ENCODE measurements around the gene ADCY7.
A peak's percentile ranks its signal among the peaks of the same experiment; 100 is the strongest.

ADCY7 gene

DNA sequence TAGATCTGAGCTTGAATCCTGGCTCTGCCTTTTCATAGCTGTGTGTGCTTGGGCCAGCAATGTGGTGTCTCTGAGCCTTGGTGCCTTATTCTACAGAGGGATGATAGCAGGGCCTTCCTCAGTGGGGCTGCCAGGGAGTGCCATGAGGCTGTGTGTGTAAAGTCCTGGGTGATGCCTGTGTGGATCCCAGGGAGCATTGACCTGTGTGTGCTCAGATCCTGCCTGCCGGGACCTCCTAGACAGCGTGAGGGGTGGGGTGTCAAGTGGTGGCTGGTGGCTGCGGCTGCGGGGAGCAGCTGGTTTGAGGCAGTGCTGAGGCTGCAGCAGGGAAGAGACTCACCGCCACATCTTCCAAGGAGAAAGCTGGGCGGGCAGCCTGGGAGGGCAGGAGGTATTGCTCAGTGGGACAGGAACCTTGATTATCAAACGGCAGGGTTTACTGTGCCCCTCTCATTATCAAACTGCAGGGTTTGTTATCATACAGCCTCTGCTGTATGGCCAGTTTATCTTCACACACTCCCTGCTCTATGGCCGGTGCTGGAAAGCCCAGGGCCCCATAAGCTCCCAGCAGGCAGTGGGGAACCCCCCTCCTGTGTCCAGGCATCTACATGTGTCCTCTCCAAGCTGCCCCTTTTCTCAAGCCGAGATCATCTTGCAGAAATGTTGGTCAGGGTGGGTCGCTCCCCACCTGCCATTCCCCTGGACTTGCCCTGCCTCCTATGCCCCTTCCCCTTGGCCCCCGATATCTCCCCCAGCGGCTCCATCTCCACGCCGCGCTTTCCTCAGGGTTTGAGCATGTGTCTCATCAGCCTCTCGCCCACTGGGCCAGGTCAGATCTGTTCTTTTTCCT lies 3.1 kb upstream of the ADCY7 start:
- TF ChIP-seq, protein P1, sequence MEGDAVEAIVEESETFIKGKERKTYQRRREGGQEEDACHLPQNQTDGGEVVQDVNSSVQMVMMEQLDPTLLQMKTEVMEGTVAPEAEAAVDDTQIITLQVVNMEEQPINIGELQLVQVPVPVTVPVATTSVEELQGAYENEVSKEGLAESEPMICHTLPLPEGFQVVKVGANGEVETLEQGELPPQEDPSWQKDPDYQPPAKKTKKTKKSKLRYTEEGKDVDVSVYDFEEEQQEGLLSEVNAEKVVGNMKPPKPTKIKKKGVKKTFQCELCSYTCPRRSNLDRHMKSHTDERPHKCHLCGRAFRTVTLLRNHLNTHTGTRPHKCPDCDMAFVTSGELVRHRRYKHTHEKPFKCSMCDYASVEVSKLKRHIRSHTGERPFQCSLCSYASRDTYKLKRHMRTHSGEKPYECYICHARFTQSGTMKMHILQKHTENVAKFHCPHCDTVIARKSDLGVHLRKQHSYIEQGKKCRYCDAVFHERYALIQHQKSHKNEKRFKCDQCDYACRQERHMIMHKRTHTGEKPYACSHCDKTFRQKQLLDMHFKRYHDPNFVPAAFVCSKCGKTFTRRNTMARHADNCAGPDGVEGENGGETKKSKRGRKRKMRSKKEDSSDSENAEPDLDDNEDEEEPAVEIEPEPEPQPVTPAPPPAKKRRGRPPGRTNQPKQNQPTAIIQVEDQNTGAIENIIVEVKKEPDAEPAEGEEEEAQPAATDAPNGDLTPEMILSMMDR (IDR thresholded peaks at IDR 0.05; ENCODE audit: borderline replicate concordance, insufficient read depth, low read depth, low read length), result no peak
- no peak overlapping the region for H3K4me3 ChIP-seq (ENCODE audit: low read depth, low read length)

GRCh38 chr16:50263940-50264929 lies 2.1 kb upstream of the ADCY7 start:
- TF ChIP-seq, protein P1 (IDR thresholded peaks at IDR 0.05; ENCODE audit: borderline replicate concordance, insufficient read depth, low read depth, low read length), result no peak

GRCh38 chr16:50265260-50265659 lies 1.1 kb upstream of the ADCY7 start:
- TF ChIP-seq, protein P1 (IDR thresholded peaks at IDR 0.05; ENCODE audit: borderline replicate concordance, insufficient read depth, low read depth, low read length), result peak; percentile 47; the same call in 1 of the 2 replicates
- H3K4me3 ChIP-seq (ENCODE audit: low read depth, low read length), result no peak overlapping the region

More at GRCh38 chr16:50263940-50264929, 2.1 kb upstream of the ADCY7 start:
- no peak overlapping the region for H3K4me3 ChIP-seq (ENCODE audit: low read depth, low read length)

DNA sequence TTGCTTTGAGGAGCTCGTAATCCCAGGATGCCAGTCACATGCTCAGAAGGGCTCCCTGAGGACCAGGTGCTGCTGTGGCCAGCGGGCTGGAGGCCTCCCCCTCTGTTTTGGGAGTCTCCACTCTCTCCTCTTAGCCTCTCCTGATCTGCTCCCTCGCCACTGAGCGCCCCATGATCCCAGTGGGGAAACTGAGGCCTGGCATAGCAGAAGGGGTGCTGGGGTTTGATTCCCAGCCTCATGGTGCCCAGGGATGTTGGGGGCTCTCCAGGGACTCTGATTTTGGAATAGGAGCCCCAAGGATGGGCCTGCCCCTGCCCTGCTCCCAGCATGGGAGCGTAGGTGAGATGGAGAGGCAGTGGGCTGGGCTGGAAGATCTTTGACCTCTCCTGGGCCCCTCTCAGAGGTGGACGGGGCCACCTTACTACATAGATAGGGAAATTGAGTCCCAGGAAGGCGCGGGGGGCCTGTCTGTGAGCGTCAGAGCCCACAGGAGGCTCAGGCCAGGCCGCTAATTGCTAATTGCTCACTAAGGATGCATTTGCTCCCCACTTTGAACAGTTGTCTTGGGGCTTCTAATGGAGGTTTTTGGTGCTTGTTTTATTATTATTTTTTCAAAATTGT lies 525 bp upstream of the ADCY7 start:
- no peak overlapping the region for H3K4me3 ChIP-seq (ENCODE audit: low read depth, low read length)
- TF ChIP-seq, protein P1 (IDR thresholded peaks at IDR 0.05; ENCODE audit: borderline replicate concordance, insufficient read depth, low read depth, low read length), result no peak

GRCh38 chr16:50267151-50267631 lies 840 bp downstream of the ADCY7 start:
- peak overlapping the region; percentile 77 for H3K4me3 ChIP-seq (ENCODE audit: low read depth, low read length)
- TF ChIP-seq, protein P1 (IDR thresholded peaks at IDR 0.05; ENCODE audit: borderline replicate concordance, insufficient read depth, low read depth, low read length), result no peak

DNA sequence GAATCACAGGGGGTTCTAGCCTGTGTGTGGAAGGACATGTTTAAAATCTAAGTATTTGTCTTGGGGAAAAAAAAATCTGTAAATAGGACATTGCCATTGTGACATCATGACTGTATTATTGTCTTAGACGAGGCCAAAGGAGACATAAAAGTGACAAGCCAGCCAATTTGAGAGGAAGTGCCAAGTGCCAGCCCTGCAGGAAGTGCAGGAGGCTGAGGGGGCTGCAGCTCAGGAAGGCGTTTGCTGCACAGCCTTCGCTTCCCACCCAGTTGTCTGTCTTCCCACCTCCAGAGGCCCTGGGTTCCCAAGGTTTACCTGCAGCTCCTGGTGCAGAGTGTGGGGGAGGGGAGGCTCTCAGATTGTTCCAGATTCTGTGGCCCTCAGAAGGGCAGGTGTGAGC lies 1.3 kb downstream of the ADCY7 start:
- TF ChIP-seq, protein P1 (IDR thresholded peaks at IDR 0.05; ENCODE audit: borderline replicate concordance, insufficient read depth, low read depth, low read length), result no peak
- peak overlapping the region; percentile 77 for H3K4me3 ChIP-seq (ENCODE audit: low read depth, low read length)

Measured in GM12875 (cell line).